Measurements from ENCODE around the gene NXPE3.

The NXPE3 gene

GRCh38 chr3:101870138-101870537, 91.1 kb downstream of the NXPE3 start:
- no peaks in the 10 kb centered on the region for H3K36me3 ChIP-seq (ENCODE audit: control insufficient read depth, insufficient read depth, low read length)
- H3K9ac ChIP-seq (ENCODE audit: low read depth, low read length): no peak overlapping the region
- no peaks in the 10 kb centered on the region for H3K27me3 ChIP-seq (ENCODE audit: control insufficient read depth, insufficient read depth, low read length)
- H3K4me1 ChIP-seq (ENCODE audit: control insufficient read depth, insufficient read depth, low read length): peaks cover 3% of the 10 kb centered on the region
- no peaks in the 10 kb centered on the region for H3K9me3 ChIP-seq (ENCODE audit: control insufficient read depth, insufficient read depth, low read length)
- H3K4me3 ChIP-seq (ENCODE audit: low read depth, low read length): no peak overlapping the region

DNA sequence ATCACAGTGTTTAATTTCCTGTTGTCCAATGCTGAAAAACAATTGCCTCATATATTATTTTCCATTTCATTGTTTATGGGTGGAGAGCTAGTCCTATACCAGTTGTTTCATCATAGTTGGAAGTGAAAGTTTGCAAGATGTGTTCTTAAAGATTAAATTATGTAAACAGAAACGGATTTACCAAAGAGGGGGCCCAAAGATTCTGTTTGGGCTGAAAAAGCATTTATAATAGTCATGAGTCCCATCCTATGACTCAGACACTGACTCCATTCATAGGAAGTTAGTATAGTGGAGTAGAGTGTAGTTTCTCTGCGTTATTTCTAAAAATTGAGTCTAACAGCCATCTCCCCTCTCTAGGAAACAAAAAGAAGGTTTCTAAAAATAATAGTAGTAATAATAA, 94.6 kb downstream of the NXPE3 start:
- Histone ChIP-seq H3K36me3 (ENCODE audit: control insufficient read depth, insufficient read depth, low read length) (no peaks in the 10 kb centered on the region), H3K27me3 (ENCODE audit: control insufficient read depth, insufficient read depth, low read length) (no peaks in the 10 kb centered on the region), H3K9me3 (ENCODE audit: control insufficient read depth, insufficient read depth, low read length) (no peaks in the 10 kb centered on the region), H3K4me1 (ENCODE audit: control insufficient read depth, insufficient read depth, low read length) (no peaks in the 10 kb centered on the region), H3K9ac (ENCODE audit: low read depth, low read length) (no peak overlapping the region), H3K4me3 (ENCODE audit: low read depth, low read length) (no peak overlapping the region)

GRCh38 chr3:101876142-101876541, 97.1 kb downstream of the NXPE3 start:
- Histone ChIP-seq H3K9ac (ENCODE audit: low read depth, low read length) (no peak overlapping the region), H3K27me3 (ENCODE audit: control insufficient read depth, insufficient read depth, low read length) (no peaks in the 10 kb centered on the region), H3K36me3 (ENCODE audit: control insufficient read depth, insufficient read depth, low read length) (no peaks in the 10 kb centered on the region), H3K9me3 (ENCODE audit: control insufficient read depth, insufficient read depth, low read length) (no peaks in the 10 kb centered on the region), H3K4me1 (ENCODE audit: control insufficient read depth, insufficient read depth, low read length) (no peaks in the 10 kb centered on the region), H3K4me3 (ENCODE audit: low read depth, low read length) (no peak overlapping the region)
